Activated naive CD8-positive, alpha-beta T cell treated with anti-CD3 and anti-CD28 coated beads, Interleukin-2, amount 50 U/mL, for 16 hours (primary cell): ENCODE results near the gene GLB1L3.
"Not testable (repeated sequence)": the region's sequence is repeated elsewhere in the genome, so short reads cannot be mapped to it uniquely, and the experiment has no call there.

Experiments used
- DNase-seq: peaks from one replicate; pipeline ENCODE4 v3.0.0-alpha.2; 2020; ENCODE audit warnings: low read depth, low spot score

Gene GLB1L3

GRCh38 chr11:134276396-134277182 lies 410 bp downstream of the GLB1L3 start:
- no peak for DNase-seq

GRCh38 chr11:134277183-134278001 lies 1.2 kb downstream of the GLB1L3 start:
- no peak for DNase-seq

- DNase-seq: no peak
These were observed 2.2 kb downstream of the GLB1L3 start for GRCh38 chr11:134278356-134278755.

GRCh38 chr11:134281635-134282034 lies 5.5 kb downstream of the GLB1L3 start:
- not testable (repeated sequence) for DNase-seq

- no peak for DNase-seq
These were observed 6.2 kb downstream of the GLB1L3 start for GRCh38 chr11:134282121-134283045.

GRCh38 chr11:134283461-134284230 lies 7.5 kb downstream of the GLB1L3 start:
- no peak for DNase-seq

GRCh38 chr11:134284349-134284748 lies 8.2 kb downstream of the GLB1L3 start:
- not testable (repeated sequence) for DNase-seq

GRCh38 chr11:134287561-134287960 lies 11.4 kb downstream of the GLB1L3 start:
- no peak for DNase-seq

GRCh38 chr11:134288486-134288885 lies 12.3 kb downstream of the GLB1L3 start:
- DNase-seq: no peak

- no peak for DNase-seq
These were observed 13.0 kb downstream of the GLB1L3 start for GRCh38 chr11:134289167-134289566.

- DNase-seq: no peak
These were observed 13.6 kb downstream of the GLB1L3 start for GRCh38 chr11:134289789-134290188.

- DNase-seq: no peak
These were observed 14.5 kb downstream of the GLB1L3 start for GRCh38 chr11:134290646-134291045.

- no peak for DNase-seq
These were observed 15.0 kb downstream of the GLB1L3 start for GRCh38 chr11:134291196-134291595.

GRCh38 chr11:134292661-134293060 lies 16.5 kb downstream of the GLB1L3 start:
- no peak for DNase-seq

- no peak for DNase-seq
These were observed 17.2 kb downstream of the GLB1L3 start for GRCh38 chr11:134293119-134294113.

- DNase-seq: no peak
These were observed 18.5 kb downstream of the GLB1L3 start for GRCh38 chr11:134294664-134295063.

- no peak for DNase-seq
These were observed 36.0 kb downstream of the GLB1L3 start for GRCh38 chr11:134312223-134312622.

- DNase-seq: no peak
These were observed 36.6 kb downstream of the GLB1L3 start for GRCh38 chr11:134312807-134313206.

- DNase-seq: no peak
These were observed 37.2 kb downstream of the GLB1L3 start for GRCh38 chr11:134313379-134313778.
